ENCODE data around the gene VPS35.

VPS35 gene

GRCh38 chr16:46612121-46612520 lies 76.9 kb downstream of the VPS35 start:
- DNase-seq (ENCODE audit: low spot score): no peak

- DNase-seq (ENCODE audit: low spot score): peak; percentile 50
Measured at GRCh38 chr16:46607529-46607928, 81.4 kb downstream of the VPS35 start.

GRCh38 chr16:46606231-46606630 lies 82.7 kb downstream of the VPS35 start:
- no peak for DNase-seq (ENCODE audit: low spot score)
